HG03064 (cell line): ENCODE data around the gene FOSB.
A peak's percentile ranks its signal among the peaks of the same experiment; 100 is the strongest.
"Not testable (repeated sequence)": the region's sequence is repeated elsewhere in the genome, so short reads cannot be mapped to it uniquely, and the experiment has no call there.

Experiments
- ATAC-seq: cut with Tn5 transposase; IDR thresholded peaks from one replicate; pipeline ENCODE4 v1.9.1; 2021; ENCODE audit warnings: low read depth; ENCODE audit not compliant: unreplicated experiment

The FOSB gene

DNA sequence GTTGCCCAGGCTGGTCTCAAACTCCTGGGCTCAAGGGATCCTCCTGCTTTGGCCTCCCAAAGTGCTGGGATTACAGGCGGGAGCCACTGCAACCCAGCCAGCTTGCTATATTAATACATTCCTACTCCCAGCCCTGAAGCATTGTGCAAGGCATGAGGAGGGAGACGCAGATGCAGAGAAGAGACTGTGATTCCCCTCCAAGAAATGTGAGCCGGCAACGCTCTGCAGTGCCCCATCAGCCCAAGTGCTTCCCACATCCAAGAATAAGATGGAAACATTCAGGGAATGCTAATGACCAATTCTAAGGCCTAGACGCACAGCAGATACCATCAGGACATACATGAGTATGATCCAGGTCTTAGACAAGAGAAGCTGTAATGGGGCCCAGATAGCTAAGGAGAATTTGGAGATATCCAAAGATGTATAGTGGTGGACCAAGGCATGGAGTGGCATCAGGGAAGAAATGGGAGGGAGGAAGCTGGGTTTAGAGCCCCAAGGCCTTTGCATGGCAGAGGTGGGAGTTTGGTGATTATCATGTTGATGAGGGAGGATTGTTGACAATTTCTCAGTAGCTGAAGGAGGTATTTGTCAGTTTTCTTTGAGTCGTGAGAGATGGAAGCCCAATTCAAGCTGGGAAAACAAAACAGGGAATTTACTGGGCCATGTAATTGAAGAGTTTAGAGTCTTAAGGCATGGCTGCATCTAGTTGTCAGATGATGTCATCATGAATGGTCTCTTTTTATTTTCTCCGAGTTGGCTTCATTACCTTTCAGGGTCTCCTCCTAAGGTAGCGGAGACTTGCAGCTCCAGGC is 33.3 kb downstream of the FOSB start:
- no peak for ATAC-seq

DNA sequence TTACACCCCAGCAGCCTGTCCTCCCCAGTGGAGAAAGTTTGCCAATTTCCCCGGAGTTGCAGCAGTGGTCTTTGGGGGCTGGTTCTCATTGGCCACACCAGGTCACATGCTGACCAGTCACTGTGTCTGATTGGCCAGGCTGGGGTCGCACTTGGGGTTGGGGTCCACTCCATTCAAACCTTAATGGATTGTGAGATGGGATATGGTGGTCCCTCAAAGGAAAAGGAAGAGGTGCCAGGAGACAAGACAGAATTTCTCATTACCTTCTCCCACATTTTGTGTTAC is 33.9 kb downstream of the FOSB start:
- ATAC-seq = no peak

- no peak for ATAC-seq
Observed at GRCh38 chr19:45502111-45502510, 34.3 kb downstream of the FOSB start.

- ATAC-seq = no peak
Observed at GRCh38 chr19:45503909-45504308, 36.1 kb downstream of the FOSB start.

- no peak for ATAC-seq
Observed at GRCh38 chr19:45505151-45505995, 37.6 kb downstream of the FOSB start.

DNA sequence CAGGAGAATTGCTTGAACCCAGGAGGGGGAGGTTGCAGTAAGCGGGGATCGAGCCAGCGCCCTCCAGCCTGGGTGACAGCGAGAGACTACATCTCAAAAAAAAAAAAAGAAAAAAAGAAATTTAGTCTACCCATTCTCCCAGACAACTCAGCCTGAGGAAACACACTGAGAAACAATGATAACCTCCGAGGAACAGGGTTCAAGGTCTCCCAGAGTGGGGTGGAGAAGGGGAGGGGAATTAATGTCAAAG is 38.1 kb downstream of the FOSB start:
- no peak for ATAC-seq

DNA sequence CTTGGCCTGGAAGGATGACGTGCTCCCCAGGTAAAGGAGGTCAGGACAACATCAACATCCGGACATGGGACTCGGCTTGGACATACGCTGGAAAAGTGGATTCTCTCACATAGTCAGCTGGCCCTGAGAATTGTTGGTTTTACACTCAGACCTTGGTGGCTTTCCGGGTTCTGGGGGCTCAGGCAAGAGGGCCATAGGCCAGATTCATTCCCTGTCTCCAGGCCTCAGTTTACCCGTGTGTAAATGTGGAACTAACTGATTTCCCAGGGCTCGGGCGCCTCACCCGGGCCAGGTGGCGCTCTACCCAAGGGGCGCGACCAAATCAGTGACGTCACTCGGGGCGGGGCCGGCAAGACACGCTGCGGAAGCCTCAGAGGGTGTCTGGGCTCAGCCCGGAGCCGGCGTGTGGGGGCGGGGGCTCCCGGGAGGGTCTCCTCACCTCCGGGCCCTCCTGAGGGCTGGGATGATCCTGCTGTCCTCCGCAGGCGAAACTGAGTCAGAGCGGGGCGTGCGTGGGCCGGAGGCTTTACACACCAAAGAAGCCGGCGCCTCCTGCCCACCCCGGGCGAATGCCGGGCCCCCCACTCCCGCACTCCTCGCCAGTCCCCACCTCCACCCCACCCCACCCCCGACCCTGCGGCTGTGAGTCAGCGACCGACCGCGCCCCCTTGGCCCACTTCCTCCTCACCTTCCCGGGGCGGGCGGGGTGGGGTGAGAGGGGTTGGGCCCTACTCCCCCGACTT is 38.6 kb downstream of the FOSB start:
- ATAC-seq = no peak

- peak; percentile 46 for ATAC-seq
Observed at GRCh38 chr19:45506989-45507871, 39.4 kb downstream of the FOSB start, which contains the start of gene VASP. VASP (plus strand) TSS chr19:45507479; CDS start chr19:45507772, 293 bp downstream.

DNA sequence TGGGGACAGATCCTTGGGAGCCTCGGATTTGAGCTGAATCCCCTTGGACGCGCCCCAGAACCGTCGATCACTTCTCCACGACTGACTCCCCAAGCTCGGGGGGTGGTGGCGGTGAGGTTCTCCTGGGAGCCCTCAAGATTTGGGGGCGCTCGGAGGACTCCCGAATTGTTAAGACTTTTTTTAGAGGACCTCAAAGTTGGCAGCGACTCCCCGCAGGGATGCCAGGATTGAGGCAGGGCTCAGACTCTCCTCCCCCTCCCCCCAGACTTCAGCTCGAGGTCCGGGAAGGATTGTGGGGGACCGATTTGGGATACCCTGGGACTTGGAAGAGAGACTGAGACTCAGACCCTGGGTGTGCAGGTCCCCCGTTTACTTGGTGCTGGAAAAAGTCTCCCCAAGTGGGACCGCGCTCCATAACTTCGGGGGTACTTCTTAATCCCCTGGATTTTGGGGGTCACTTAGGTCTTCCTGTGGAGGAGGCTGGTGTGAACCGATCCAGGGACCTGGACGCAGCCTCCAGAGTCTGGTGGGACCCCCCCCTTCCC is 40.1 kb downstream of the FOSB start:
- no peak for ATAC-seq

- ATAC-seq = no peak
Observed at GRCh38 chr19:45508417-45508860, 40.6 kb downstream of the FOSB start.

- ATAC-seq = no peak
Observed at GRCh38 chr19:45508861-45509691, 41.3 kb downstream of the FOSB start.

DNA sequence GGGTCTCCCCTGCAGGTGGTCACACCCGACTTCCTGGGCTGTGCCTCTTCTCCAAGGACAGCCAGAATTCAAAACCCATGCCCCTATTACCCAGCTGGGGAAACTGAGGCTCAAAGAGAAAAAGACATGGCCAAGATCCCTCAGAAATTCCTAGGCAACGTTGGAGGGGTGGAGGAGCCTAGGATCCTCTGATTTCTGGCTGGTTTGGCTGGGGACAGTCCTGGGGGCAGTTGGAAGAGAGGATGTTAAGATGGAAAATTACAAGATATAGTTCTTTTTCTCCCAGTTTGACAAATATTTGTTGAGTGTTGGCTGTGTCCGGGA is 41.9 kb downstream of the FOSB start:
- ATAC-seq = no peak

- ATAC-seq = not testable (repeated sequence)
Observed at GRCh38 chr19:45510352-45510751, 42.6 kb downstream of the FOSB start.

GRCh38 chr19:45511074-45511473 is 43.3 kb downstream of the FOSB start:
- ATAC-seq = no peak

DNA sequence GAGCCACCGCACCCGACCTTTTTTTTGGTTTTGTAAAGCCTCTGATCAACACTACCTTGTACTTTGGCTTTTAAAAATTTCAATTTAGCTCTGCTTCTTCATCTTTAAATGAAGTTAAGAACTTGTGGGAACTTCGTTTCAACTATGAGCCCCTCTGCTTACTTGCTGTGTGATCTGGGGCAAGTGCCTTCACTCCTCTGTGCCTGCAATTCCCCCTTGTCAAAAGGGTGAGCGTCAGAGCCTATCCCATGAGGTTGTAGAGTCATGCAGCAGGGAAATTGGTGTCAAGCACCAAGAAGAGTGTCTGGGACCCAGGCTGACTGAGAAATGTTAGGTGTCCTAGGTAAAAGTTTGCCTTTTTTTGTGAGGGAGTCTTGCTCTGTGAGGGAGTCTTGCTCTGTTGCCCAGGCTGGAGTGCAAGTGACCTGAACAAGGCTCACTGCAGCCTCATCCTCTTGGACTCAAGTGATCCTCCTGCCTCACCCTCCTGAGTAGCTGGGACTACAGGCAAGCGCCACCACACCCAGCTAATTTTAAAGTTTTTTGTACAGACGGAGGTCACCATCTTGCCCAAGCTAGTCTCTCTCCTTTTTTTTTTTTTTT is 45.2 kb downstream of the FOSB start:
- no peak for ATAC-seq

- ATAC-seq = no peak
Observed at GRCh38 chr19:45514376-45515051, 46.7 kb downstream of the FOSB start.

DNA sequence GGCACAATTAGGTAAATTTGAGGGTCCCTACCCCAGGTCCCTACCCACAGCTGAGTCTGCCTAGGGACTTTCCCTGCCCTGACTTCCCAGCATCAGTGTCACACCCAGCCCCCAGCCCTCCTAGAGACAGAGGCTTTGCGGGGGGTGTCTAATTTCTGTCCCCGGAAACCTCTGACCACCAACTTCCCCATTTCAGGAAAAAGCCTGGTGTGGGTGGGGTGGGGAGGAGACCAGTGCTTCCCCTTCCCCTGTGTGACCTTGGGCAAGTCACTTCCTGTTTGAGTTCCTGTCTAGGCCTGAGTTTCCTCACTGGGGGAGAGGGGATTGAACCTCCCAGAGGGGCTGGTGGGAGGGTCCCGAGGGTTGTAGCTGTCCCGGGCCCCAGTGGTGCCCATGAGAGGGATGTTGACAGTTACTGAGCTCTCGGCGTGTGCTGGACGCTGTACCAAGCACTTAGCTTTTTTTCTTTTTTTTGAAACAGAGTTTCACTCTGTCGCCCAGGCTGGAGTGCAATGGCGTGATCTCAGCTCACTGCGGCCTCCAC is 47.4 kb downstream of the FOSB start:
- ATAC-seq = no peak

DNA sequence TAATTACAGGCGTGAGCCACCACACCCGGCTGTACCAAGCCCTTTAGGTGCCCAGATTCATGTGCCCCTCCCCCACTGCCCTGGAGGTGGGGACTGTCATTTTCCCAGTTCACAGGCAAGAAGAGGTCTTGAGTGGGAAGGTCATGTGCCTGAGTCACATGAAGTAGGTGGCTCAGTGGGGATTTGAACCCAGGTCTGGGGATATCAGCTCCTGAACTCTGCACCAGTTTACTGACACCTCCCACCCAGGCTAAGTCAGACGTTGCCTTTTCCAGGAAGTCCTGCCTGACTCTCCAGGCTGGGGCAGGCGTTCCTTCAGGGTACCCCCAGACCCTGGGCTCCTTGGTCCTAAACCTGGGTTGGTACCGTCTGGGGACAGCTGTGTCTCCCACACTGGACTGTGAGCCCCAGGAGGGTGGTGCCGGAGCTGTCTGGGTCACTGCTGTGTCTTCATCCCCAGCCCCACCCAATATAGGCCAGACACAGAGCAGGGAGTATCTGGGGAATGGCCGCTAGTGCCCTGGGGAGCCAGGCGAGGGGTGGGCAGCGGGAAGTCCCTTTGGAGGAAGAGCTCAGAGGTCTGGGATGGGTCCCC is 48.1 kb downstream of the FOSB start:
- no peak for ATAC-seq
